ENCODE results near the gene PPP1R14B. TPM values are rescaled to one million over a fixed set of nuclear protein-coding genes. Genes with fewer than 3 reads are reported as not detected.

The PPP1R14B gene
- total RNA-seq, 4 donors from 2014 or later: 144 to 444 (median 237) TPM

- TF ChIP-seq CTCF (IDR thresholded peaks at IDR 0.05 in 4 of 5, conservative IDR thresholded peaks at IDR 0.05 in 1 of 5): peak; percentile 79 to 98 (median 94)
- TF ChIP-seq POLR2A (IDR thresholded peaks at IDR 0.05): peak; percentile 82 to 86
- Histone ChIP-seq H3K27me3 (no peaks in the 10 kb centered on the region), H3K9me3 (no peaks in the 10 kb centered on the region), H3K4me3 (peak within 1 kb of the TSS; percentile 65 to 92 (median 78)), H3K36me3 (peaks cover 0 to 10% of the 10 kb centered on the region in 2 donors), H3K4me1 (peaks cover 36 to 37% of the 10 kb centered on the region in 2 donors), H3K27ac (peak within 1 kb of the TSS; percentile 67 to 82 (median 76))
- DNase-seq: no peak
- in situ Hi-C loops (cut with MboI; ENCODE audit: low sequenced_read_pairs in 4 of 4) (no loop called here), intact Hi-C loops (cut with DNase I; ENCODE audit: low total_unique reads) (loop anchor here (1.0 kb wide), 4 partner anchors 18 to 54 kb away; partner anchors contain the start of gene ESRRA)
- ATAC-seq: peak; percentile 40 to 50
These were observed 4.4 kb upstream of the PPP1R14B start, which contains the start of gene PLCB3 for GRCh38 chr11:64251016-64251752. PLCB3 (plus strand) TSS chr11:64251530; CDS start chr11:64251650, 120 bp downstream.

- Histone ChIP-seq H3K36me3 (peaks cover 0 to 7% of the 10 kb centered on the region in 2 donors), H3K27me3 (no peaks in the 10 kb centered on the region), H3K9me3 (no peaks in the 10 kb centered on the region), H3K4me1 (peaks cover 37 to 39% of the 10 kb centered on the region in 2 donors), H3K27ac (peak overlapping the region in 3 of 4 donors; percentile 76 to 82 (median 77)), H3K4me3 (peak overlapping the region; percentile 59 to 83 (median 68))
- DNase-seq (no peak), ATAC-seq (no peak)
- no peak for TF ChIP-seq CTCF (IDR thresholded peaks at IDR 0.05 in 4 of 5, conservative IDR thresholded peaks at IDR 0.05 in 1 of 5)
- no peak for TF ChIP-seq POLR2A (IDR thresholded peaks at IDR 0.05)
- in situ Hi-C loops (cut with MboI; ENCODE audit: low sequenced_read_pairs in 4 of 4): no loop called here
- intact Hi-C loops (cut with DNase I; ENCODE audit: low total_unique reads): loop anchor here (1.0 kb wide), 4 partner anchors 19 to 55 kb away; partner anchors contain the start of gene ESRRA
These were observed 3.8 kb upstream of the PPP1R14B start for GRCh38 chr11:64250415-64251015.

GRCh38 chr11:64249563-64250414 is 3.0 kb upstream of the PPP1R14B start:
- Histone ChIP-seq H3K4me1 (peaks cover 42 to 44% of the 10 kb centered on the region in 2 donors), H3K9me3 (no peaks in the 10 kb centered on the region), H3K27me3 (no peaks in the 10 kb centered on the region), H3K27ac (no peak overlapping the region), H3K36me3 (no peaks in the 10 kb centered on the region), H3K4me3 (no peak overlapping the region)
- ATAC-seq: no peak
- in situ Hi-C loops (cut with MboI; ENCODE audit: low sequenced_read_pairs in 4 of 4): no loop called here
- TF ChIP-seq CTCF (IDR thresholded peaks at IDR 0.05 in 4 of 5, conservative IDR thresholded peaks at IDR 0.05 in 1 of 5) (no peak), POLR2A (IDR thresholded peaks at IDR 0.05) (no peak)
- no peak for DNase-seq
- intact Hi-C loops (cut with DNase I; ENCODE audit: low total_unique reads): loop anchor here (10.0 kb wide), 1 partner anchor 625 kb away; the partner anchor contains the start of gene EHD1

- Histone ChIP-seq H3K27me3 (no peaks in the 10 kb centered on the region), H3K4me3 (no peak overlapping the region), H3K36me3 (peaks cover 0 to 3% of the 10 kb centered on the region in 2 donors), H3K9me3 (no peaks in the 10 kb centered on the region), H3K4me1 (peaks cover 44 to 46% of the 10 kb centered on the region in 2 donors), H3K27ac (no peak overlapping the region)
- in situ Hi-C loops (cut with MboI; ENCODE audit: low sequenced_read_pairs in 4 of 4): no loop called here
- TF ChIP-seq POLR2A (IDR thresholded peaks at IDR 0.05) (no peak), CTCF (IDR thresholded peaks at IDR 0.05 in 4 of 5, conservative IDR thresholded peaks at IDR 0.05 in 1 of 5) (no peak)
- DNase-seq (no peak), ATAC-seq (no peak)
- intact Hi-C loops (cut with DNase I; ENCODE audit: low total_unique reads): loop anchor here (10.0 kb wide), 1 partner anchor 626 kb away; the partner anchor contains the start of gene EHD1
These were observed 2.3 kb upstream of the PPP1R14B start for GRCh38 chr11:64249038-64249437.

Data from gastrocnemius medialis (tissue), 4 donors.